H1 (cell line): ENCODE data around the gene PCCA. TPM values are rescaled to one million over a fixed set of nuclear protein-coding genes. Genes with fewer than 3 reads are reported as not detected.

Source experiments
- CTCF ChIA-PET: fragments of 300-600 bp; sonication (Branson Sonifier 250); formaldehyde crosslinking; loops from one replicate; lab custom pipeline; 2021; ENCODE audit not compliant: partially characterized antibody; lab: Charles Lee
- POLR2A ChIA-PET: fragments of 300-600 bp; sonication (Branson Sonifier 250); formaldehyde crosslinking; loops from one replicate; lab custom pipeline; 2021; ENCODE audit warnings: inconsistent platforms; ENCODE audit not compliant: partially characterized antibody; lab: Charles Lee
- DNase-seq, 2 experiments: peaks; one replicate each; pipeline versions ENCODE4 v3.0.0 to v3.0.0-alpha.2; 2010 to 2022; ENCODE audit warnings: low spot score in 2 of 2, low read depth in 1 of 2, mixed read lengths in 1 of 2
- FAIRE-seq: peaks from 2 replicates; lab custom pipeline; 2011; peaks lifted over from hg19 to GRCh38; lab: Jason Lieb, UNC
- H2AFZ ChIP-seq: 2 replicates; pipeline ENCODE4 v1.8.1; 2012; ENCODE audit warnings: low read length, inconsistent platforms
- H2AK5ac ChIP-seq: 2 replicates; pipeline ENCODE4 v1.6.1; 2013; ENCODE audit warnings: low read depth, low read length
- H2BK120ac ChIP-seq: replicated peaks from 2 replicates; pipeline ENCODE3; 2013; ENCODE audit warnings: low read depth, low read length, inconsistent platforms
- H2BK12ac ChIP-seq: 2 replicates; pipeline ENCODE4 v1.6.1; 2013; ENCODE audit warnings: low read depth, low read length
- H2BK15ac ChIP-seq: 2 replicates; pipeline ENCODE4 v1.6.1; 2013; ENCODE audit warnings: low read length
- H2BK20ac ChIP-seq: 2 replicates; pipeline ENCODE4 v1.6.1; 2013; ENCODE audit warnings: low read length
- H2BK5ac ChIP-seq: 2 replicates; pipeline ENCODE4 v1.6.1; 2013; ENCODE audit warnings: low read depth, low read length
- H3K14ac ChIP-seq: 2 replicates; pipeline ENCODE4 v1.6.1; 2013; ENCODE audit warnings: inconsistent platforms; ENCODE audit not compliant: insufficient read length
- H3K18ac ChIP-seq: 2 replicates; pipeline ENCODE4 v1.6.1; 2013; ENCODE audit warnings: low read length; ENCODE audit errors: extremely low read depth
- H3K23ac ChIP-seq: 2 replicates; pipeline ENCODE4 v1.6.1; 2013; ENCODE audit warnings: inconsistent platforms; ENCODE audit not compliant: insufficient read length
- H3K23me2 ChIP-seq: 2 replicates; pipeline ENCODE4 v1.6.1; 2013; ENCODE audit warnings: low read depth, low read length
- H3K27ac ChIP-seq: 2 replicates; pipeline ENCODE4 v1.6.1; 2011; ENCODE audit warnings: low read depth, low read length, inconsistent platforms
- H3K27me3 ChIP-seq, 4 experiments: replicated peaks in 1 of 4; 1 replicate in 1 of 4; 2 replicates in 3 of 4; pipeline versions ENCODE4 v1.6.1 to v1.8.1; 2011 to 2013; ENCODE audit warnings: low read length in 3 of 4, mild to moderate bottlenecking in 3 of 4, inconsistent platforms in 2 of 4, mixed read lengths in 2 of 4, moderate library complexity in 1 of 4; ENCODE audit not compliant: control insufficient read depth in 3 of 4, insufficient read depth in 3 of 4; ENCODE audit errors: extremely low read depth in 1 of 4
- H3K36me3 ChIP-seq, 4 experiments: 2 replicates each; pipeline versions ENCODE4 v1.6.1 to v1.8.1; 2011 to 2013; ENCODE audit warnings: mild to moderate bottlenecking in 4 of 4, low read length in 3 of 4, moderate library complexity in 2 of 4, control low read depth in 1 of 4, inconsistent platforms in 1 of 4; ENCODE audit not compliant: insufficient read depth in 4 of 4, control insufficient read depth in 2 of 4
- H3K4ac ChIP-seq: replicated peaks from 2 replicates; pipeline ENCODE3; 2013; ENCODE audit warnings: low read length, low read depth, mixed read lengths, inconsistent platforms; ENCODE audit not compliant: insufficient read length
- H3K4me1 ChIP-seq, 4 experiments: replicated peaks in 1 of 4; 1 replicate in 1 of 4; 2 replicates in 3 of 4; pipeline versions ENCODE4 v1.6.1 to v1.8.1; 2011 to 2013; ENCODE audit warnings: low read length in 3 of 4, inconsistent platforms in 2 of 4, mixed read lengths in 1 of 4; ENCODE audit not compliant: insufficient read depth in 4 of 4, control insufficient read depth in 3 of 4
- H3K4me2 ChIP-seq, 2 experiments: 2 replicates each; pipeline versions ENCODE4 v1.6.1 to v1.8.1; 2011 to 2013; ENCODE audit warnings: low read depth in 2 of 2, low read length in 2 of 2, control low read depth in 1 of 2, inconsistent platforms in 1 of 2, mild to moderate bottlenecking in 1 of 2; ENCODE audit not compliant: insufficient read depth in 1 of 2
- H3K4me3 ChIP-seq, 4 experiments: fragments of 200-600, 300-600 bp in 1 of 4; sonication (generic), shearing (Covaris generic), sonication (Bioruptor Twin) in 1 of 4; 2 replicates each; pipeline versions ENCODE4 v1.5.1 to v1.8.1; 2011 to 2016; ENCODE audit warnings: low read length in 4 of 4, low read depth in 3 of 4, control low read depth in 2 of 4, inconsistent platforms in 2 of 4, mild to moderate bottlenecking in 2 of 4, mixed read lengths in 1 of 4, moderate library complexity in 1 of 4; ENCODE audit not compliant: insufficient read depth in 2 of 4; ENCODE audit errors: extremely low read depth in 1 of 4
- H3K56ac ChIP-seq: replicated peaks from 2 replicates; pipeline ENCODE3; 2013; ENCODE audit warnings: low read depth, mild to moderate bottlenecking, mixed read lengths, low read length, inconsistent platforms; ENCODE audit not compliant: insufficient read length
- H3K79me1 ChIP-seq: 2 replicates; pipeline ENCODE4 v1.6.1; 2013; ENCODE audit warnings: low read depth, low read length, control low read depth
- H3K79me2 ChIP-seq, 2 experiments: 2 replicates each; pipeline versions ENCODE4 v1.6.1 to v1.8.1; 2012 to 2013; ENCODE audit warnings: low read length in 2 of 2, mild to moderate bottlenecking in 2 of 2, inconsistent platforms in 1 of 2; ENCODE audit not compliant: insufficient read depth in 2 of 2, control insufficient read depth in 1 of 2
- H3K9ac ChIP-seq, 4 experiments: replicated peaks in 1 of 4; 1 replicate in 1 of 4; 2 replicates in 3 of 4; pipeline versions ENCODE4 v1.6.1 to v1.8.1; 2011 to 2013; ENCODE audit warnings: low read depth in 3 of 4, low read length in 3 of 4, control low read depth in 2 of 4, mild to moderate bottlenecking in 2 of 4, moderate library complexity in 2 of 4, inconsistent platforms in 1 of 4; ENCODE audit errors: extremely low read depth in 1 of 4
- H3K9me3 ChIP-seq, 2 experiments: 2 replicates each; pipeline versions ENCODE4 v1.6.1 to v1.8.1; 2012 to 2013; ENCODE audit warnings: mild to moderate bottlenecking in 2 of 2, moderate library complexity in 2 of 2, control low read depth in 1 of 2, inconsistent platforms in 1 of 2, low read depth in 1 of 2, low read length in 1 of 2, mixed read lengths in 1 of 2; ENCODE audit not compliant: insufficient read depth in 2 of 2
- H4K20me1 ChIP-seq, 2 experiments: replicated peaks in 1 of 2; 2 replicates each; pipeline versions ENCODE3 to v1.8.1; 2011 to 2013; ENCODE audit warnings: inconsistent platforms in 2 of 2, low read length in 2 of 2, mild to moderate bottlenecking in 1 of 2; ENCODE audit not compliant: insufficient read depth in 2 of 2, control insufficient read depth in 1 of 2
- H4K5ac ChIP-seq: 2 replicates; pipeline ENCODE4 v1.6.1; 2013; ENCODE audit warnings: low read length, low read depth, mixed read lengths, inconsistent platforms; ENCODE audit not compliant: insufficient read length
- H4K8ac ChIP-seq: 2 replicates; pipeline ENCODE4 v1.8.0; 2013; ENCODE audit warnings: mild to moderate bottlenecking, moderate library complexity, low read length, inconsistent platforms; ENCODE audit not compliant: insufficient read depth; ENCODE audit errors: extremely low read depth
- H4K91ac ChIP-seq: replicated peaks from 2 replicates; pipeline ENCODE3; 2013; ENCODE audit warnings: low read length, mixed read lengths, inconsistent platforms; ENCODE audit not compliant: insufficient read length
- CBX5 ChIP-seq: fragments of 300-800, 300-1000 bp; sonication (generic); IDR thresholded peaks from 2 replicates; pipeline ENCODE4 v1.7.1; 2016; ENCODE audit warnings: antibody characterized with exemption, low read length, low read depth
- CBX8 ChIP-seq: fragments of 300-800, 300-1000 bp; sonication (generic); IDR thresholded peaks from 2 replicates; pipeline ENCODE4 v1.7.1; 2016; ENCODE audit warnings: low read depth, low read length, borderline replicate concordance
- CHD2 ChIP-seq: IDR thresholded peaks from 2 replicates; pipeline ENCODE4 v1.6.1; 2012; ENCODE audit warnings: low read length, improper control_type of control experiment
- JUND ChIP-seq: IDR thresholded peaks from 2 replicates; pipeline ENCODE4 v1.6.1; 2011; ENCODE audit warnings: mild to moderate bottlenecking, improper control_type of control experiment, low read length
- NRF1 ChIP-seq: IDR thresholded peaks from 2 replicates; pipeline ENCODE4 v1.6.1; 2011; ENCODE audit warnings: mild to moderate bottlenecking, low read depth, low read length, improper control_type of control experiment
- TEAD4 ChIP-seq: IDR thresholded peaks from 2 replicates; pipeline ENCODE4 v1.6.1; 2012; ENCODE audit warnings: low read depth, low read length, inconsistent platforms, mixed read lengths
- WGBS, 2 experiments: shearing (Covaris generic) in 1 of 2; methylation state at CpG; one replicate each; pipeline versions ENCODE4 v1.1.6 to v1.1.7; 2013 to 2015; ENCODE audit warnings: low lambda C conversion rate in 2 of 2, mixed read lengths in 2 of 2, inconsistent platforms in 1 of 2, low coverage in 1 of 2, missing lambda C conversion rate in 1 of 2; ENCODE audit not compliant: insufficient replicate concordance in 2 of 2, insufficient coverage in 1 of 2, insufficient read length in 1 of 2; ENCODE audit errors: extremely low coverage in 1 of 2, missing lambda C conversion rate in 1 of 2; 5-methylcytosine and 5-hydroxymethylcytosine counted together
- polyA plus RNA-seq, 7 experiments: library from polyadenylated mRNA; depleted of rRNA in 3 of 7; stranded (reverse) in 5 of 7; unstranded in 2 of 7; fragments of >200 nt in 5 of 7; fragments of 200-250 nt in 2 of 7; gene quantifications; 1 replicate in 5 of 7; 2 replicates in 1 of 7; 4 replicates in 1 of 7; pipeline versions ENCODE4 v1.2.1 to v1.2.3, GENCODE V29; 2011 to 2013; ENCODE audit warnings: missing spikeins in 2 of 7, mixed read lengths in 2 of 7
- total RNA-seq: library from RNA; stranded (reverse); fragmentation: NEBNext Ultra II Directional; extraction: Animal tissue kit (Norgen Biotek cat#: 25700); gene quantifications from 2 replicates; pipeline ENCODE4 v1.2.1, GENCODE V29; 2021

Gene PCCA
- total and polyA plus RNA-seq, 2 of the 8 experiments (the other 6 are each of a cell fraction or from before 2014, with no cell fraction given): 18.4 to 49.8 TPM

GRCh38 chr13:100305398-100305797 lies 216.5 kb downstream of the PCCA start:
- 82% methylated on average over 2 of the region's 2 CpGs; no CpG with 5 or more reads in 1 of the 2 experiments for WGBS, 2 experiments
- Histone ChIP-seq H3K27ac (no peak overlapping the region), H2BK12ac (no peak overlapping the region), H2BK15ac (no peak overlapping the region), H3K14ac (no peak overlapping the region), H3K18ac (no peak overlapping the region), H3K36me3 (peaks cover 0 to 4% (median 1%) of the 10 kb centered on the region in 4 experiments; a peak in 3 of 8 replicates), H3K4me2 (no peak overlapping the region), H2BK5ac (no peak overlapping the region), H4K91ac (no peak overlapping the region), H4K8ac (no peak overlapping the region), H3K9ac (no peak overlapping the region), H2BK20ac (no peak overlapping the region), H3K23ac (no peak overlapping the region), H3K56ac (no peak overlapping the region), H3K79me1 (no peaks in the 10 kb centered on the region; the same call in 1 of the 2 replicates), H3K23me2 (no peaks in the 10 kb centered on the region), H3K4me3 (no peak overlapping the region), H3K9me3 (no peaks in the 10 kb centered on the region), H2AFZ (no peak overlapping the region), H4K20me1 (peaks cover 0 to 3% of the 10 kb centered on the region in 2 experiments), H2AK5ac (no peak overlapping the region), H3K4ac (no peak overlapping the region), H3K4me1 (peaks cover 2 to 6% (median 5%) of the 10 kb centered on the region in 4 experiments), H3K79me2 (no peaks in the 10 kb centered on the region), H4K5ac (no peak overlapping the region), H3K27me3 (no peaks in the 10 kb centered on the region), H2BK120ac (no peak overlapping the region)
- TF ChIP-seq CBX5 (no peak), CBX8 (no peak), TEAD4 (no peak), CHD2 (no peak), JUND (no peak), NRF1 (no peak)
- FAIRE-seq (no peak), DNase-seq (no peak)
- POLR2A ChIA-PET: no interaction called here
- CTCF ChIA-PET: no interaction called here
